Hepatocyte (in vitro differentiated cells): ENCODE data around the gene AGAP3. TPM values are rescaled to one million over a fixed set of nuclear protein-coding genes. Genes with fewer than 3 reads are reported as not detected.

Experiments used
- DNase-seq: peaks from one replicate; pipeline ENCODE4 v3.0.0-alpha.2; 2016; ENCODE audit warnings: low spot score
- H2AFZ ChIP-seq: fragments of 200-600 bp; sonication (generic); 2 replicates; pipeline ENCODE4 v1.6.0; 2016; ENCODE audit warnings: antibody characterized with exemption, mild to moderate bottlenecking
- H3K27ac ChIP-seq: fragments of 200-600 bp; sonication (generic); 2 replicates; pipeline ENCODE4 v1.5.1; 2016; ENCODE audit warnings: mild to moderate bottlenecking
- H3K27me3 ChIP-seq: fragments of 200-600 bp; sonication (generic); 2 replicates; pipeline ENCODE4 v1.6.1; 2016
- H3K36me3 ChIP-seq: fragments of 200-600 bp; sonication (generic); replicated peaks from 2 replicates; pipeline ENCODE4 v1.5.1; 2016; ENCODE audit warnings: low read depth; ENCODE audit not compliant: insufficient read depth
- H3K4me1 ChIP-seq: fragments of 200-600 bp; sonication (generic); 2 replicates; pipeline ENCODE4 v1.5.1; 2016; ENCODE audit warnings: mild to moderate bottlenecking, moderate library complexity; ENCODE audit not compliant: insufficient read depth
- H3K4me2 ChIP-seq: fragments of 200-600 bp; sonication (generic); 2 replicates; pipeline ENCODE4 v1.6.0; 2016
- H3K4me3 ChIP-seq: fragments of 200-600 bp; sonication (generic); 2 replicates; pipeline ENCODE4 v1.5.1; 2016; ENCODE audit warnings: mild to moderate bottlenecking
- H3K79me2 ChIP-seq: fragments of 200-600 bp; sonication (generic); 2 replicates; pipeline ENCODE4 v1.6.0; 2017; ENCODE audit warnings: mild to moderate bottlenecking
- H3K9me2 ChIP-seq: fragments of 200-600 bp; sonication (generic); replicated peaks from 2 replicates; pipeline ENCODE4 v1.6.0; 2017; ENCODE audit warnings: mild to moderate bottlenecking; ENCODE audit not compliant: insufficient read depth
- H3K9me3 ChIP-seq: fragments of 200-600 bp; sonication (generic); 2 replicates; pipeline ENCODE4 v1.5.1; 2016; ENCODE audit warnings: low read depth, mild to moderate bottlenecking
- H4K20me1 ChIP-seq: fragments of 200-600 bp; sonication (generic); 2 replicates; pipeline ENCODE4 v1.6.0; 2016; ENCODE audit warnings: mild to moderate bottlenecking; ENCODE audit not compliant: insufficient read depth, poor library complexity, severe bottlenecking
- CTCF ChIP-seq: fragments of 200-600 bp; sonication (generic); IDR thresholded peaks from 2 replicates; pipeline ENCODE4 v1.5.1; 2016; ENCODE audit warnings: antibody characterized with exemption, mild to moderate bottlenecking; ENCODE audit not compliant: poor library complexity
- EZH2 ChIP-seq: fragments of 200-600 bp; sonication (generic); IDR thresholded peaks from 2 replicates; pipeline ENCODE4 v1.6.1; 2016; ENCODE audit warnings: antibody characterized with exemption, mild to moderate bottlenecking, borderline replicate concordance
- EZH2phosphoT487 ChIP-seq: fragments of 200-600 bp; sonication (generic); IDR thresholded peaks from one replicate; pipeline ENCODE4 v1.6.1; 2018; ENCODE audit warnings: antibody characterized with exemption, mild to moderate bottlenecking, low read depth, moderate library complexity; ENCODE audit not compliant: unreplicated experiment, severe bottlenecking
- WGBS: methylation state at CpG from one replicate; pipeline ENCODE4 v1.1.6; 2016; ENCODE audit warnings: low lambda C conversion rate; ENCODE audit errors: missing lambda C conversion rate; 5-methylcytosine and 5-hydroxymethylcytosine counted together
- polyA plus RNA-seq: library from polyadenylated mRNA; unstranded; fragments of >200 nt; fragmentation: Nextera tagmentation; extraction: Ambion mirVana; gene quantifications from 2 replicates; pipeline ENCODE4 v1.2.1, GENCODE V29; 2016
- total RNA-seq: library from RNA; depleted of rRNA; stranded (reverse); fragments of >200 nt; gene quantifications from 2 replicates; pipeline ENCODE4 v1.2.3, GENCODE V29; 2014

The AGAP3 gene
- total and polyA plus RNA-seq, 2 experiments from 2014 or later, result 44.0 to 56.7 TPM

DNA sequence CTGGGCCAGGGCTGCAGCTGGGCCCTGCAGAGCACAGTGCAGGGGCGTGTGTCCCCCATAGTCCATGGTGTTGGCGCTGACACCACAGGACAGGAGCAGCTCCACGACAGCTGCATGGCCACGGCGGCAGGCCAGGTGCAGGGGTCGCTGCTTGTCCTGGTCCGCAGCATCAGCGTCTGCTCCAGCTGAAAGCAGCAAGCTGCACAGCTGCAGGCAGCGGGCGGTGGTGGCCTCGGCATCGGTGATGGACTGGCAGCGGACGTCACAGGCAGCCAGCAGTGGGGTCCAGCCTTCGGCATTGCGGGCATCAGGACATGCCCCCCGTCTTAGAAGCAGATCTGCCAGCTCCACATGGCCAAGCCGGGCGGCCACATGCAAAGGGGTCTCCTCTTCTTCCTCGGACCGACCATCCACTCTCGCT, 94.7 kb downstream of the AGAP3 start:
- WGBS, result 90% methylated on average over 22 of the region's 22 CpGs
- no peaks in the 10 kb centered on the region for H3K79me2 ChIP-seq
- no peak for DNase-seq

GRCh38 chr7:151185762-151186639, 99.7 kb downstream of the AGAP3 start:
- no peaks in the 10 kb centered on the region for H4K20me1 ChIP-seq
- WGBS, result 92% methylated on average over 13 of the region's 16 CpGs
- H3K4me2 ChIP-seq, result no peak overlapping the region
- H3K4me1 ChIP-seq, result no peaks in the 10 kb centered on the region
- peaks cover 5% of the 10 kb centered on the region for H3K27me3 ChIP-seq
- no peak for DNase-seq
- H3K79me2 ChIP-seq, result no peaks in the 10 kb centered on the region
- no peaks in the 10 kb centered on the region for H3K36me3 ChIP-seq
- H3K27ac ChIP-seq, result no peak overlapping the region
- H3K9me3 ChIP-seq, result no peaks in the 10 kb centered on the region
- H2AFZ ChIP-seq, result no peak overlapping the region
- H3K9me2 ChIP-seq, result no peaks in the 10 kb centered on the region
- TF ChIP-seq CTCF, result no peak
- TF ChIP-seq EZH2phosphoT487, result no peak
- TF ChIP-seq EZH2, result no peak
- no peak overlapping the region for H3K4me3 ChIP-seq

More for the DNA sequence above, 94.7 kb downstream of the AGAP3 start:
- Histone ChIP-seq H3K36me3 (no peaks in the 10 kb centered on the region), H3K27ac (no peak overlapping the region), H3K9me2 (no peaks in the 10 kb centered on the region), H4K20me1 (no peaks in the 10 kb centered on the region), H3K9me3 (no peaks in the 10 kb centered on the region), H3K4me1 (no peaks in the 10 kb centered on the region), H3K4me3 (no peak overlapping the region), H3K27me3 (peaks cover 9% of the 10 kb centered on the region), H3K4me2 (no peak overlapping the region), H2AFZ (no peak overlapping the region)
- TF ChIP-seq EZH2phosphoT487, result no peak
- no peak for TF ChIP-seq EZH2
- no peak for TF ChIP-seq CTCF

GRCh38 chr7:151186640-151187408, 100.5 kb downstream of the AGAP3 start, which contains the start of gene ASB10:
ASB10 (minus strand) TSS chr7:151187250; CDS start chr7:151187130, 120 bp downstream.
- WGBS, result 86% methylated on average over 21 of the region's 22 CpGs
- no peak within 1 kb of the TSS for H2AFZ ChIP-seq
- H4K20me1 ChIP-seq, result no peaks in the 10 kb centered on the region
- no peaks in the 10 kb centered on the region for H3K36me3 ChIP-seq
- no peaks in the 10 kb centered on the region for H3K79me2 ChIP-seq
- H3K9me2 ChIP-seq, result no peaks in the 10 kb centered on the region
- H3K4me1 ChIP-seq, result no peaks in the 10 kb centered on the region
- no peak within 1 kb of the TSS for H3K4me3 ChIP-seq
- no peaks in the 10 kb centered on the region for H3K9me3 ChIP-seq
- no peak for TF ChIP-seq EZH2
- no peak for TF ChIP-seq EZH2phosphoT487
- no peak for TF ChIP-seq CTCF
- H3K27me3 ChIP-seq, result peaks cover 5% of the 10 kb centered on the region
- no peak within 1 kb of the TSS for H3K4me2 ChIP-seq
- no peak within 1 kb of the TSS for H3K27ac ChIP-seq
- DNase-seq, result no peak
